Measurements from ENCODE around the gene TMEM198. TPM values are rescaled to one million over a fixed set of nuclear protein-coding genes. Genes with fewer than 3 reads are reported as not detected.

TMEM198 gene
- total and polyA plus RNA-seq, 2 donors (not counting 3 experiments of a cell fraction or from before 2014, with no cell fraction given) = not detected

DNA sequence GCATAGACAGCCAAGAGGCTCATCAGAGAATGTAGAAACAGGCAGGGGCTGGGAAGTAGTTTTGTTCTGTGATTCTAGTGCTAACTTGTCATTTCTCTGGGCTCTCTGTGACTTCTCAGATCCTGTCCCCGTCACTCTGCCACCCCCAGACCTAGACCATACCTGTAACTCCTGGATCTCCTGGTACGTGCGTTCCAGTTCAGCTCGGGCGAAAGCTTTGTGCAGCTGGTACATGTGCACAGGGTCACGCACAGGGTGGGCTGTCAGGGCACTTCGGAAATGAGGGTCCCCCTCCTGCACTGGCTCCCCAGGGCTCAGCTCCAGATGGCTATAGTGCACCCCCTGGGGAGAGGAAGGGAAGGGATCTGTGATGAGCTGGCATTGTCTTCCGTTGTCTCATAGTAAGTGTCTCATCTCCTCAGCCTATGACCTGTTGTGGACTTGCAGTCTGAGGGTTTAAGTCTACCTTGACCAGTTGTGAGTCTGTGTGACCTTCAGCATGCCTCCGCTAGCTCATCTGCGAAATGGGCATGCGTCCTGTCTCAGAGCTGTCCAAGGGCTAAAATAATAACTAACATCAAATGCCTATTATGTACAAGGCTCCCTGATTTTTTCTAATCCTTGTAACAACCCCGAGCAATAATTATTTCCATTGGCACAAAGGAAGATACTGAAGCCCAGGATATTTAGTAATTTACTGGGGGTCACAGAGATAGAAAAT, 2.9 kb upstream of the TMEM198 start:
- TF ChIP-seq, protein P1, sequence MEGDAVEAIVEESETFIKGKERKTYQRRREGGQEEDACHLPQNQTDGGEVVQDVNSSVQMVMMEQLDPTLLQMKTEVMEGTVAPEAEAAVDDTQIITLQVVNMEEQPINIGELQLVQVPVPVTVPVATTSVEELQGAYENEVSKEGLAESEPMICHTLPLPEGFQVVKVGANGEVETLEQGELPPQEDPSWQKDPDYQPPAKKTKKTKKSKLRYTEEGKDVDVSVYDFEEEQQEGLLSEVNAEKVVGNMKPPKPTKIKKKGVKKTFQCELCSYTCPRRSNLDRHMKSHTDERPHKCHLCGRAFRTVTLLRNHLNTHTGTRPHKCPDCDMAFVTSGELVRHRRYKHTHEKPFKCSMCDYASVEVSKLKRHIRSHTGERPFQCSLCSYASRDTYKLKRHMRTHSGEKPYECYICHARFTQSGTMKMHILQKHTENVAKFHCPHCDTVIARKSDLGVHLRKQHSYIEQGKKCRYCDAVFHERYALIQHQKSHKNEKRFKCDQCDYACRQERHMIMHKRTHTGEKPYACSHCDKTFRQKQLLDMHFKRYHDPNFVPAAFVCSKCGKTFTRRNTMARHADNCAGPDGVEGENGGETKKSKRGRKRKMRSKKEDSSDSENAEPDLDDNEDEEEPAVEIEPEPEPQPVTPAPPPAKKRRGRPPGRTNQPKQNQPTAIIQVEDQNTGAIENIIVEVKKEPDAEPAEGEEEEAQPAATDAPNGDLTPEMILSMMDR (IDR thresholded peaks at IDR 0.05; ENCODE audit: extremely low read depth in 1 of 2, insufficient read depth in 1 of 2, low read depth in 1 of 2, low read length in 2 of 2) = no peak
- TF ChIP-seq FOS (IDR thresholded peaks at IDR 0.05; ENCODE audit: borderline replicate concordance, insufficient read depth, low read length) = no peak
- TF ChIP-seq POLR2AphosphoS5 (IDR thresholded peaks at IDR 0.05; ENCODE audit: insufficient read depth, low read depth, low read length) = no peak
- TF ChIP-seq MYC (IDR thresholded peaks at IDR 0.05; ENCODE audit: low read depth, low read length) = no peak
- TF ChIP-seq GATA2 (IDR thresholded peaks at IDR 0.05; ENCODE audit: insufficient read depth, insufficient read length, low read depth, low read length) = no peak
- TF ChIP-seq JUN (IDR thresholded peaks at IDR 0.05; ENCODE audit: borderline replicate concordance, insufficient read depth, insufficient read length, low read depth) = no peak
- TF ChIP-seq, protein P2, sequence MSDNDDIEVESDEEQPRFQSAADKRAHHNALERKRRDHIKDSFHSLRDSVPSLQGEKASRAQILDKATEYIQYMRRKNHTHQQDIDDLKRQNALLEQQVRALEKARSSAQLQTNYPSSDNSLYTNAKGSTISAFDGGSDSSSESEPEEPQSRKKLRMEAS (IDR thresholded peaks at IDR 0.05; ENCODE audit: insufficient read depth, insufficient read length) = no peak
- TF ChIP-seq POLR2A (IDR thresholded peaks at IDR 0.05; ENCODE audit: low read depth, low read length) = no peak
- no peak for TF ChIP-seq EZH2 (IDR thresholded peaks at IDR 0.05; ENCODE audit: borderline replicate concordance, low read depth, low read length, severe bottlenecking)
- H3K9me1 ChIP-seq (replicated peaks; ENCODE audit: control insufficient read depth, extremely low read depth, insufficient read depth, low read length) = no peaks in the 10 kb centered on the region

More for the DNA sequence above, 2.9 kb upstream of the TMEM198 start:
- no peak overlapping the region for H3K4me2 ChIP-seq (ENCODE audit: insufficient read depth, low read length)
- no peak overlapping the region for H3K4me3 ChIP-seq (replicated peaks in 1 of 3; ENCODE audit: insufficient read depth in 1 of 3, low read depth in 1 of 3, low read length in 3 of 3)
- BruUV-seq (replicated peaks) = no TSS peak
- H3K79me2 ChIP-seq (ENCODE audit: control insufficient read depth, insufficient read depth, low read length) = no peaks in the 10 kb centered on the region
- H2AFZ ChIP-seq (ENCODE audit: low read depth, low read length) = no peak overlapping the region
- no peaks in the 10 kb centered on the region for H3K9me3 ChIP-seq (replicated peaks; ENCODE audit: control insufficient read depth, insufficient read depth, low read length)
- intact Hi-C loops (cut with micrococcal nuclease) = loop anchor here (1.0 kb wide), 2 partner anchors 101 to 148 kb away; no protein-coding TSS in a partner anchor
- no peaks in the 10 kb centered on the region for H4K20me1 ChIP-seq (replicated peaks; ENCODE audit: control insufficient read depth, extremely low read depth, insufficient read depth, low read length)
- CTCF ChIA-PET = interaction anchor here (0.6 to 4.9 kb wide), 25 partner anchors 8 to 148 kb away, joined by 3 to 47 read pairs (median 4); partner anchors contain the start of gene STK11IP
- peaks cover 25% of the 10 kb centered on the region in 2 experiments for H3K27me3 ChIP-seq (ENCODE audit: control insufficient read depth in 2 of 2, insufficient read depth in 2 of 2, low read length in 2 of 2)
- H3K36me3 ChIP-seq (ENCODE audit: control insufficient read depth in 2 of 2, extremely low read depth in 1 of 2, insufficient read depth in 2 of 2, low read length in 2 of 2) = no peaks in the 10 kb centered on the region
- peaks cover 7% of the 10 kb centered on the region for H3K4me1 ChIP-seq (ENCODE audit: control insufficient read depth, extremely low read depth, insufficient read depth, low read length)
- DNase-seq (ENCODE audit: low read depth, low spot score) (no peak), FAIRE-seq (no peak)
- H3K27ac ChIP-seq (ENCODE audit: insufficient read depth, low read depth, low read length) = no peak overlapping the region
- dilution Hi-C loops (cut with MboI; ENCODE audit: extremely low pct_ligation_motif_present, low sequenced_read_pairs) = no loop called here
- H3K9ac ChIP-seq (replicated peaks; ENCODE audit: extremely low read depth, insufficient read depth, low read length) = no peak overlapping the region
- POLR2A ChIA-PET = no interaction called here
